H1 (cell line): ENCODE measurements around the gene SPTBN1. TPM values are rescaled to one million over a fixed set of nuclear protein-coding genes. Genes with fewer than 3 reads are reported as not detected.

Experiments used
- CHD1 ChIP-seq: IDR thresholded peaks from 2 replicates; pipeline ENCODE4 v1.6.1; 2012; ENCODE audit warnings: low read depth, low read length, improper control_type of control experiment
- EZH2 ChIP-seq: fragments of 200-600 bp; sonication (generic); IDR thresholded peaks from 2 replicates; pipeline ENCODE4 v1.7.1; 2012; ENCODE audit warnings: low read depth, mild to moderate bottlenecking, moderate library complexity, low read length, inconsistent platforms; ENCODE audit not compliant: severe bottlenecking
- GTF2F1 ChIP-seq: IDR thresholded peaks from 2 replicates; pipeline ENCODE4 v1.6.1; 2012; ENCODE audit warnings: low read depth, low read length, improper control_type of control experiment, borderline replicate concordance
- HDAC2 ChIP-seq, 2 experiments: fragments of 300-600 bp in 1 of 2; sonication (generic) in 1 of 2; IDR thresholded peaks; 2 replicates each; pipeline ENCODE4 v1.6.1; 2011 to 2012; ENCODE audit warnings: low read depth in 2 of 2, low read length in 2 of 2, mild to moderate bottlenecking in 2 of 2, moderate library complexity in 2 of 2, borderline replicate concordance in 1 of 2, inconsistent platforms in 1 of 2
- HDAC6 ChIP-seq: IDR thresholded peaks from one replicate; pipeline ENCODE4 v1.7.1; 2012; ENCODE audit warnings: low read depth, mild to moderate bottlenecking, inconsistent platforms, low read length, moderate library complexity
- KDM1A ChIP-seq: fragments of 200-600, 300-600 bp; sonication (generic); IDR thresholded peaks from 2 replicates; pipeline ENCODE4 v1.7.1; 2016; ENCODE audit warnings: mild to moderate bottlenecking, low read length, borderline replicate concordance
- KDM4A ChIP-seq: IDR thresholded peaks from one replicate; pipeline ENCODE4 v1.7.1; 2012; ENCODE audit warnings: low read depth, mild to moderate bottlenecking, moderate library complexity, low read length, inconsistent platforms; ENCODE audit not compliant: severe bottlenecking
- YY1 ChIP-seq: IDR thresholded peaks from 2 replicates; pipeline ENCODE4 v1.6.1; 2011; ENCODE audit warnings: low read depth, mild to moderate bottlenecking, low read length
- polyA plus RNA-seq, 7 experiments: library from polyadenylated mRNA; depleted of rRNA in 3 of 7; stranded (reverse) in 5 of 7; unstranded in 2 of 7; fragments of >200 nt in 5 of 7; fragments of 200-250 nt in 2 of 7; gene quantifications; 1 replicate in 5 of 7; 2 replicates in 1 of 7; 4 replicates in 1 of 7; pipeline versions ENCODE4 v1.2.1 to v1.2.3, GENCODE V29; 2011 to 2013; ENCODE audit warnings: missing spikeins in 2 of 7, mixed read lengths in 2 of 7
- total RNA-seq: library from RNA; stranded (reverse); fragmentation: NEBNext Ultra II Directional; extraction: Animal tissue kit (Norgen Biotek cat#: 25700); gene quantifications from 2 replicates; pipeline ENCODE4 v1.2.1, GENCODE V29; 2021
- TF ChIP-seq, protein P1 (sequence below): fragments of 300-600 bp; sonication (generic); IDR thresholded peaks from 2 replicates; pipeline ENCODE4 v1.7.1; 2012; ENCODE audit warnings: low read length, moderate library complexity, mild to moderate bottlenecking, inconsistent platforms; ENCODE audit not compliant: insufficient replicate concordance
- TF ChIP-seq, protein P2 (sequence below): IDR thresholded peaks from 2 replicates; pipeline ENCODE4 v1.6.1; 2012; ENCODE audit warnings: inconsistent platforms

The SPTBN1 gene
- total and polyA plus RNA-seq, 2 of the 8 experiments (the other 6 are each of a cell fraction or from before 2014, with no cell fraction given) = 31.8 to 180 TPM

DNA sequence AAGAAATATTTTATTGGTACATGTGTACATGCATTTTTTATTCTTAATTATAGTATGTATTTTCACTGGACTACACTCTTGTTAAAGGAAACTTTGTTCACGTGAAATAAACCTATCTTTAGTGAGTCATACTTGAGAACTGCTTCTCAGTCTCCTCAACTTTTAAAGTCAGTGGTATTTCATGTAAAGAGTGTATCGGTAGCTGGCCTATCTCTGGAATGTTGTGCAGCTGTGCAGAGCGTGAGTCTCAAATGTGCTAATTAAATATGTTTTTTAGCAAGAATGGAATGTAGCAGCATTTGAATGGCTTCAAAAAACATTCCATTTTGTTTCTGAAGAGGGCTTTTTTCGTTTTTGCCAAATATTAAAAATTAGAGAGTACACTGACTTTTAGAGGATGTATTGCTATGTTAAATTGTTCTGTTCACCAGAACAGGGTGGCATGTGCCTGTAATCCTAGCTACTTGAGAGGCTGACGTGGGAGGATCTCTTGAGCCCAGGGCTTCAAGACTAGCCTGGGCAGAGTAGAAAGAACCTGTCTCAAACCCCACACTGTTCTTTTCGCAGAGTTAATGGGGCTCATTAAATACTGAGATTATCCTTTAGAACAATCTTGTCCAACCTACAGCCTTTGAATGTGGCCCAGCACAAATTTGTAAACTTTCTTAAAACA, 14.3 kb downstream of the SPTBN1 start (continued):
- TF ChIP-seq, protein P1, sequence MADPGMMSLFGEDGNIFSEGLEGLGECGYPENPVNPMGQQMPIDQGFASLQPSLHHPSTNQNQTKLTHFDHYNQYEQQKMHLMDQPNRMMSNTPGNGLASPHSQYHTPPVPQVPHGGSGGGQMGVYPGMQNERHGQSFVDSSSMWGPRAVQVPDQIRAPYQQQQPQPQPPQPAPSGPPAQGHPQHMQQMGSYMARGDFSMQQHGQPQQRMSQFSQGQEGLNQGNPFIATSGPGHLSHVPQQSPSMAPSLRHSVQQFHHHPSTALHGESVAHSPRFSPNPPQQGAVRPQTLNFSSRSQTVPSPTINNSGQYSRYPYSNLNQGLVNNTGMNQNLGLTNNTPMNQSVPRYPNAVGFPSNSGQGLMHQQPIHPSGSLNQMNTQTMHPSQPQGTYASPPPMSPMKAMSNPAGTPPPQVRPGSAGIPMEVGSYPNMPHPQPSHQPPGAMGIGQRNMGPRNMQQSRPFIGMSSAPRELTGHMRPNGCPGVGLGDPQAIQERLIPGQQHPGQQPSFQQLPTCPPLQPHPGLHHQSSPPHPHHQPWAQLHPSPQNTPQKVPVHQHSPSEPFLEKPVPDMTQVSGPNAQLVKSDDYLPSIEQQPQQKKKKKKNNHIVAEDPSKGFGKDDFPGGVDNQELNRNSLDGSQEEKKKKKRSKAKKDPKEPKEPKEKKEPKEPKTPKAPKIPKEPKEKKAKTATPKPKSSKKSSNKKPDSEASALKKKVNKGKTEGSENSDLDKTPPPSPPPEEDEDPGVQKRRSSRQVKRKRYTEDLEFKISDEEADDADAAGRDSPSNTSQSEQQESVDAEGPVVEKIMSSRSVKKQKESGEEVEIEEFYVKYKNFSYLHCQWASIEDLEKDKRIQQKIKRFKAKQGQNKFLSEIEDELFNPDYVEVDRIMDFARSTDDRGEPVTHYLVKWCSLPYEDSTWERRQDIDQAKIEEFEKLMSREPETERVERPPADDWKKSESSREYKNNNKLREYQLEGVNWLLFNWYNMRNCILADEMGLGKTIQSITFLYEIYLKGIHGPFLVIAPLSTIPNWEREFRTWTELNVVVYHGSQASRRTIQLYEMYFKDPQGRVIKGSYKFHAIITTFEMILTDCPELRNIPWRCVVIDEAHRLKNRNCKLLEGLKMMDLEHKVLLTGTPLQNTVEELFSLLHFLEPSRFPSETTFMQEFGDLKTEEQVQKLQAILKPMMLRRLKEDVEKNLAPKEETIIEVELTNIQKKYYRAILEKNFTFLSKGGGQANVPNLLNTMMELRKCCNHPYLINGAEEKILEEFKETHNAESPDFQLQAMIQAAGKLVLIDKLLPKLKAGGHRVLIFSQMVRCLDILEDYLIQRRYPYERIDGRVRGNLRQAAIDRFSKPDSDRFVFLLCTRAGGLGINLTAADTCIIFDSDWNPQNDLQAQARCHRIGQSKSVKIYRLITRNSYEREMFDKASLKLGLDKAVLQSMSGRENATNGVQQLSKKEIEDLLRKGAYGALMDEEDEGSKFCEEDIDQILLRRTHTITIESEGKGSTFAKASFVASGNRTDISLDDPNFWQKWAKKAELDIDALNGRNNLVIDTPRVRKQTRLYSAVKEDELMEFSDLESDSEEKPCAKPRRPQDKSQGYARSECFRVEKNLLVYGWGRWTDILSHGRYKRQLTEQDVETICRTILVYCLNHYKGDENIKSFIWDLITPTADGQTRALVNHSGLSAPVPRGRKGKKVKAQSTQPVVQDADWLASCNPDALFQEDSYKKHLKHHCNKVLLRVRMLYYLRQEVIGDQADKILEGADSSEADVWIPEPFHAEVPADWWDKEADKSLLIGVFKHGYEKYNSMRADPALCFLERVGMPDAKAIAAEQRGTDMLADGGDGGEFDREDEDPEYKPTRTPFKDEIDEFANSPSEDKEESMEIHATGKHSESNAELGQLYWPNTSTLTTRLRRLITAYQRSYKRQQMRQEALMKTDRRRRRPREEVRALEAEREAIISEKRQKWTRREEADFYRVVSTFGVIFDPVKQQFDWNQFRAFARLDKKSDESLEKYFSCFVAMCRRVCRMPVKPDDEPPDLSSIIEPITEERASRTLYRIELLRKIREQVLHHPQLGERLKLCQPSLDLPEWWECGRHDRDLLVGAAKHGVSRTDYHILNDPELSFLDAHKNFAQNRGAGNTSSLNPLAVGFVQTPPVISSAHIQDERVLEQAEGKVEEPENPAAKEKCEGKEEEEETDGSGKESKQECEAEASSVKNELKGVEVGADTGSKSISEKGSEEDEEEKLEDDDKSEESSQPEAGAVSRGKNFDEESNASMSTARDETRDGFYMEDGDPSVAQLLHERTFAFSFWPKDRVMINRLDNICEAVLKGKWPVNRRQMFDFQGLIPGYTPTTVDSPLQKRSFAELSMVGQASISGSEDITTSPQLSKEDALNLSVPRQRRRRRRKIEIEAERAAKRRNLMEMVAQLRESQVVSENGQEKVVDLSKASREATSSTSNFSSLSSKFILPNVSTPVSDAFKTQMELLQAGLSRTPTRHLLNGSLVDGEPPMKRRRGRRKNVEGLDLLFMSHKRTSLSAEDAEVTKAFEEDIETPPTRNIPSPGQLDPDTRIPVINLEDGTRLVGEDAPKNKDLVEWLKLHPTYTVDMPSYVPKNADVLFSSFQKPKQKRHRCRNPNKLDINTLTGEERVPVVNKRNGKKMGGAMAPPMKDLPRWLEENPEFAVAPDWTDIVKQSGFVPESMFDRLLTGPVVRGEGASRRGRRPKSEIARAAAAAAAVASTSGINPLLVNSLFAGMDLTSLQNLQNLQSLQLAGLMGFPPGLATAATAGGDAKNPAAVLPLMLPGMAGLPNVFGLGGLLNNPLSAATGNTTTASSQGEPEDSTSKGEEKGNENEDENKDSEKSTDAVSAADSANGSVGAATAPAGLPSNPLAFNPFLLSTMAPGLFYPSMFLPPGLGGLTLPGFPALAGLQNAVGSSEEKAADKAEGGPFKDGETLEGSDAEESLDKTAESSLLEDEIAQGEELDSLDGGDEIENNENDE = no peak
- TF ChIP-seq, protein P2, sequence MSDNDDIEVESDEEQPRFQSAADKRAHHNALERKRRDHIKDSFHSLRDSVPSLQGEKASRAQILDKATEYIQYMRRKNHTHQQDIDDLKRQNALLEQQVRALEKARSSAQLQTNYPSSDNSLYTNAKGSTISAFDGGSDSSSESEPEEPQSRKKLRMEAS = no peak
- no peak for TF ChIP-seq HDAC6
- TF ChIP-seq YY1 = no peak
- no peak for TF ChIP-seq KDM4A
- no peak for TF ChIP-seq EZH2
- TF ChIP-seq CHD1 = no peak
- no peak for TF ChIP-seq HDAC2 (IDR thresholded peaks at IDR 0.05; ENCODE audit: borderline replicate concordance in 1 of 2, low read depth in 2 of 2, low read length in 2 of 2)
- TF ChIP-seq GTF2F1 = no peak
- no peak for TF ChIP-seq KDM1A
